ENCODE measurements around the gene COLQ.

The COLQ gene

GRCh38 chr3:15519096-15519495 lies 2.4 kb downstream of the COLQ start:
- Histone ChIP-seq H3K18ac (ENCODE audit: low read length) (no peak overlapping the region), H3K9me3 (replicated peaks in 1 of 2; ENCODE audit: control insufficient read depth in 2 of 2, insufficient read depth in 1 of 2, low read depth in 1 of 2, low read length in 2 of 2) (no peaks in the 10 kb centered on the region), H3K14ac (ENCODE audit: low read length) (no peak overlapping the region), H2AFZ (ENCODE audit: low read length) (no peak overlapping the region), H3K27me3 (ENCODE audit: control insufficient read depth in 3 of 3, insufficient read depth in 3 of 3, low read depth in 1 of 3, low read length in 3 of 3) (no peaks in the 10 kb centered on the region), H2BK15ac (ENCODE audit: low read length) (no peak overlapping the region), H3K79me1 (ENCODE audit: low read depth, low read length) (no peaks in the 10 kb centered on the region), H3K36me3 (replicated peaks in 1 of 2; ENCODE audit: control insufficient read depth in 2 of 2, insufficient read depth in 2 of 2, low read length in 2 of 2) (no peaks in the 10 kb centered on the region), H2AK5ac (ENCODE audit: low read depth, low read length) (no peak overlapping the region), H3K4me1 (ENCODE audit: control insufficient read depth in 2 of 2, insufficient read depth in 1 of 2, low read depth in 1 of 2, low read length in 2 of 2) (peaks cover 7 to 9% of the 10 kb centered on the region in 2 donors), H3K9ac (ENCODE audit: low read depth, low read length, poor library complexity) (no peak overlapping the region), H3K27ac (replicated peaks; ENCODE audit: low read length) (no peak overlapping the region), H3K4me2 (ENCODE audit: insufficient read depth, low read length, poor library complexity, severe bottlenecking) (no peak overlapping the region), H3K4me3 (ENCODE audit: low read length in 2 of 2) (no peak overlapping the region), H2BK120ac (ENCODE audit: low read depth, low read length) (no peak overlapping the region), H2BK5ac (ENCODE audit: low read length) (no peak overlapping the region), H2BK12ac (ENCODE audit: low read length) (no peak overlapping the region), H4K8ac (ENCODE audit: low read depth, low read length) (no peak overlapping the region), H3K4ac (ENCODE audit: low read length) (no peak overlapping the region), H4K91ac (ENCODE audit: low read depth, low read length, poor library complexity) (peak overlapping the region; percentile 22), H3K23ac (ENCODE audit: low read depth, low read length, poor library complexity) (no peak overlapping the region)
- WGBS, 2 donors (ENCODE audit: extremely low coverage in 2 of 2, insufficient read length in 2 of 2, insufficient replicate concordance in 1 of 2), result no CpG with 5 or more reads among the region's 4 CpGs
- no peak for DNase-seq (ENCODE audit: low spot score)

GRCh38 chr3:15514663-15515340 lies 6.7 kb downstream of the COLQ start:
- no CpG with 5 or more reads among the region's 4 CpGs for WGBS, 2 donors (ENCODE audit: extremely low coverage in 2 of 2, insufficient read length in 2 of 2, insufficient replicate concordance in 1 of 2)
- no peak overlapping the region for H4K8ac ChIP-seq (ENCODE audit: low read depth, low read length)

GRCh38 chr3:15513810-15514662 lies 7.5 kb downstream of the COLQ start:
- no peaks in the 10 kb centered on the region for H3K36me3 ChIP-seq (replicated peaks in 1 of 2; ENCODE audit: control insufficient read depth in 2 of 2, insufficient read depth in 2 of 2, low read length in 2 of 2)
- H3K14ac ChIP-seq (ENCODE audit: low read length), result no peak overlapping the region
- no peak overlapping the region for H3K4me2 ChIP-seq (ENCODE audit: insufficient read depth, low read length, poor library complexity, severe bottlenecking)
- no peak overlapping the region for H4K91ac ChIP-seq (ENCODE audit: low read depth, low read length, poor library complexity)
- no peaks in the 10 kb centered on the region for H3K9me3 ChIP-seq (replicated peaks in 1 of 2; ENCODE audit: control insufficient read depth in 2 of 2, insufficient read depth in 1 of 2, low read depth in 1 of 2, low read length in 2 of 2)
- no peak overlapping the region for H4K8ac ChIP-seq (ENCODE audit: low read depth, low read length)
- no peak overlapping the region for H3K23ac ChIP-seq (ENCODE audit: low read depth, low read length, poor library complexity)
- DNase-seq (ENCODE audit: low spot score), result no peak
- H2BK15ac ChIP-seq (ENCODE audit: low read length), result no peak overlapping the region
- no peak overlapping the region for H3K4ac ChIP-seq (ENCODE audit: low read length)
- no peak overlapping the region for H3K4me3 ChIP-seq (ENCODE audit: low read length in 2 of 2)
- no peaks in the 10 kb centered on the region for H3K79me1 ChIP-seq (ENCODE audit: low read depth, low read length)
- no peaks in the 10 kb centered on the region for H3K27me3 ChIP-seq (ENCODE audit: control insufficient read depth in 3 of 3, insufficient read depth in 3 of 3, low read depth in 1 of 3, low read length in 3 of 3)
- H2BK12ac ChIP-seq (ENCODE audit: low read length), result no peak overlapping the region
- peaks cover 0 to under 1% of the 10 kb centered on the region in 2 donors for H3K4me1 ChIP-seq (ENCODE audit: control insufficient read depth in 2 of 2, insufficient read depth in 1 of 2, low read depth in 1 of 2, low read length in 2 of 2)
- H2AK5ac ChIP-seq (ENCODE audit: low read depth, low read length), result no peak overlapping the region
- H3K18ac ChIP-seq (ENCODE audit: low read length), result no peak overlapping the region
- WGBS, 2 donors (ENCODE audit: extremely low coverage in 2 of 2, insufficient read length in 2 of 2, insufficient replicate concordance in 1 of 2), result no CpG with 5 or more reads among the region's 5 CpGs
- no peak overlapping the region for H3K9ac ChIP-seq (ENCODE audit: low read depth, low read length, poor library complexity)
- H2BK5ac ChIP-seq (ENCODE audit: low read length), result no peak overlapping the region
- H2BK120ac ChIP-seq (ENCODE audit: low read depth, low read length), result no peak overlapping the region
- no peak overlapping the region for H3K27ac ChIP-seq (replicated peaks; ENCODE audit: low read length)
- H2AFZ ChIP-seq (ENCODE audit: low read length), result no peak overlapping the region

More at GRCh38 chr3:15514663-15515340, 6.7 kb downstream of the COLQ start:
- H3K4me3 ChIP-seq (ENCODE audit: low read length in 2 of 2), result no peak overlapping the region
- no peak overlapping the region for H3K23ac ChIP-seq (ENCODE audit: low read depth, low read length, poor library complexity)
- no peak overlapping the region for H2BK12ac ChIP-seq (ENCODE audit: low read length)
- H3K27ac ChIP-seq (replicated peaks; ENCODE audit: low read length), result no peak overlapping the region
- H3K14ac ChIP-seq (ENCODE audit: low read length), result no peak overlapping the region
- H3K36me3 ChIP-seq (replicated peaks in 1 of 2; ENCODE audit: control insufficient read depth in 2 of 2, insufficient read depth in 2 of 2, low read length in 2 of 2), result no peaks in the 10 kb centered on the region
- H3K4me1 ChIP-seq (ENCODE audit: control insufficient read depth in 2 of 2, insufficient read depth in 1 of 2, low read depth in 1 of 2, low read length in 2 of 2), result peaks cover 0 to 1% of the 10 kb centered on the region in 2 donors
- no peak overlapping the region for H4K91ac ChIP-seq (ENCODE audit: low read depth, low read length, poor library complexity)
- no peak overlapping the region for H2AK5ac ChIP-seq (ENCODE audit: low read depth, low read length)
- H3K79me1 ChIP-seq (ENCODE audit: low read depth, low read length), result no peaks in the 10 kb centered on the region
- no peak for DNase-seq (ENCODE audit: low spot score)
- H2BK15ac ChIP-seq (ENCODE audit: low read length), result no peak overlapping the region
- no peaks in the 10 kb centered on the region for H3K9me3 ChIP-seq (replicated peaks in 1 of 2; ENCODE audit: control insufficient read depth in 2 of 2, insufficient read depth in 1 of 2, low read depth in 1 of 2, low read length in 2 of 2)
- no peak overlapping the region for H3K9ac ChIP-seq (ENCODE audit: low read depth, low read length, poor library complexity)
- H3K4ac ChIP-seq (ENCODE audit: low read length), result no peak overlapping the region
- no peak overlapping the region for H3K4me2 ChIP-seq (ENCODE audit: insufficient read depth, low read length, poor library complexity, severe bottlenecking)
- no peak overlapping the region for H2BK120ac ChIP-seq (ENCODE audit: low read depth, low read length)
- H3K18ac ChIP-seq (ENCODE audit: low read length), result no peak overlapping the region
- no peaks in the 10 kb centered on the region for H3K27me3 ChIP-seq (ENCODE audit: control insufficient read depth in 3 of 3, insufficient read depth in 3 of 3, low read depth in 1 of 3, low read length in 3 of 3)
- no peak overlapping the region for H2AFZ ChIP-seq (ENCODE audit: low read length)
- no peak overlapping the region for H2BK5ac ChIP-seq (ENCODE audit: low read length)

- Histone ChIP-seq H3K4me3 (ENCODE audit: low read length in 2 of 2) (no peak overlapping the region), H3K23ac (ENCODE audit: low read depth, low read length, poor library complexity) (no peak overlapping the region), H3K9ac (ENCODE audit: low read depth, low read length, poor library complexity) (no peak overlapping the region), H3K4me1 (ENCODE audit: control insufficient read depth in 2 of 2, insufficient read depth in 1 of 2, low read depth in 1 of 2, low read length in 2 of 2) (no peaks in the 10 kb centered on the region), H3K14ac (ENCODE audit: low read length) (no peak overlapping the region), H3K4ac (ENCODE audit: low read length) (no peak overlapping the region), H3K36me3 (replicated peaks in 1 of 2; ENCODE audit: control insufficient read depth in 2 of 2, insufficient read depth in 2 of 2, low read length in 2 of 2) (no peaks in the 10 kb centered on the region), H3K79me1 (ENCODE audit: low read depth, low read length) (no peaks in the 10 kb centered on the region), H2BK5ac (ENCODE audit: low read length) (no peak overlapping the region), H3K9me3 (replicated peaks in 1 of 2; ENCODE audit: control insufficient read depth in 2 of 2, insufficient read depth in 1 of 2, low read depth in 1 of 2, low read length in 2 of 2) (no peaks in the 10 kb centered on the region), H3K4me2 (ENCODE audit: insufficient read depth, low read length, poor library complexity, severe bottlenecking) (no peak overlapping the region), H4K91ac (ENCODE audit: low read depth, low read length, poor library complexity) (no peak overlapping the region), H3K27me3 (ENCODE audit: control insufficient read depth in 3 of 3, insufficient read depth in 3 of 3, low read depth in 1 of 3, low read length in 3 of 3) (no peaks in the 10 kb centered on the region), H3K18ac (ENCODE audit: low read length) (no peak overlapping the region), H2AK5ac (ENCODE audit: low read depth, low read length) (no peak overlapping the region), H2AFZ (ENCODE audit: low read length) (no peak overlapping the region), H2BK120ac (ENCODE audit: low read depth, low read length) (no peak overlapping the region), H4K8ac (ENCODE audit: low read depth, low read length) (no peak overlapping the region), H2BK15ac (ENCODE audit: low read length) (no peak overlapping the region), H3K27ac (replicated peaks; ENCODE audit: low read length) (no peak overlapping the region), H2BK12ac (ENCODE audit: low read length) (no peak overlapping the region)
- DNase-seq (ENCODE audit: low spot score), result no peak
- no CpG with 5 or more reads among the region's 7 CpGs for WGBS, 2 donors (ENCODE audit: extremely low coverage in 2 of 2, insufficient read length in 2 of 2, insufficient replicate concordance in 1 of 2)
Observed at GRCh38 chr3:15513116-15513515, 8.4 kb downstream of the COLQ start.
